Heart left ventricle (tissue), 13 donors: ENCODE results near the gene THADA.

Source experiments
- CTCF ChIP-seq, 12 donors: fragments of 200-600 bp; sonication (generic) in 4 of 12; IDR thresholded peaks; one replicate each; pipeline versions ENCODE4 v1.5.0 to v1.8.0; 2018 to 2022; ENCODE audit warnings: antibody characterized with exemption in 12 of 12, mild to moderate bottlenecking in 5 of 12
- POLR2A ChIP-seq, 2 donors: fragments of 450-650 bp; IDR thresholded peaks; one replicate each; pipeline ENCODE4 v1.6.1; 2017; ENCODE audit warnings: antibody characterized with exemption in 2 of 2, mild to moderate bottlenecking in 2 of 2, moderate library complexity in 2 of 2
- donor health status: ischemic (EF 13 %, LVEDD 7.1; RV severe dilation, severe dysfunction).
- donor health status: DM: no; HTN: yes; CAD: no.
- donor health status: DM: no; HTN: no; CAD: no.
- donor health status: ischemic (EF 25% LVEDD 6.9; RV normal size, moderate dysfunction).
- donor health status: ischemic (EF 25% LVEDD 5.7; RV mildly dilated, moderate dysfunction).
- donor health status: ischemic (EF 35%, LVEDD 5.7; RV mildly dilated, moderate dysfunction).
- donor health status: nonischemic (EF 11% LVEDD 7.7; RV severe dilation, severe dysfunction).
- donor health status: DM: yes; HTN: yes; CAD: no.
- donor health status: PGD.
- donor health status: ischemic (EF 29% LVEDD 5.4; RV normal size, mild dysfunction).
- donor health status: nonischemic (EF 23%, LVEDD 6.1; RV moderate dilation, normal function).

DNA sequence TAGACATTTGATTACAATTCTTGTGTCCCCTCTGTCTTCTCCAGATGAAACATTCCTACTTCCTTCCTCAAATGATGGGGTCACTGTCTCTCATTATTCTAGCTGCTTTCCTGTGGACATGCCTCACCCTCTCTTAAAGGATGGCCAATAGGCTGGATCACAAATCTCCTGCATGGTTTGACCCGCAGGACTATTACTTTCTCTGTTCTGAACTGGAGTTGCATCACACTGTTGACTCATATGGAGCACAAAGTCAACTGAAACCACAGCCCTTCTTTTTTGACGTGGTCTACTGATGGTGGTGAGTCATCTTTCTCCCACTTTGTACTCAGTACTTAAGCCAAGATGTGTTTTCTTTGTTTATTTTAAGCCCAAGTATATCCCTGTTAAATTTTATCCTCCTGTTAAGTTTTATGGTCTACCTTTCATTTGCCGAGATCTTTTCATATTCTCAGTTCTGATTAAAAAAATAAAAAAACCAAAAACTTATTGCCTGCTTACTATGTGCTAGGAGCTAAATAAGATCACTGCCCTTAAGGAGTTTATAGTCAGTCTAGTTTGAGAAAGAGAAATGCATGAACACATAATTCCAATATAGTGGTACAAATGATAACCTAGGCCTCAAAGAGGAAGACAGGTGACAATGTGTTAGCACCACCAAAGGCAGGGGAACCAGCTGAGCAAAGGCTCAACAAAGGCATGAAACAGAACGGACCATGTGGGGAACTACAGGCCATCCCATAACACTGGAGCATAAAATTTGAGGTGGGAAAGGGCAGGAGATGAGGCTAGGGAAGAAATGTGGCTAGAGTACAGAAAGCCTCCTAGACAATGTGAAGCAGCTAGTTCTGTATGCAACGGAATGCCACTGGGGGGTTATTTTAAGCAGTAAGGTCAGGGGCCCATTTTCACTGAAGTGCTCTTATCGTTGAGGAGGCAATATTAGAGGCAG lies 301.8 kb downstream of the THADA start:
- TF ChIP-seq CTCF (IDR thresholded peaks at IDR 0.05) (no peak), POLR2A (IDR thresholded peaks at IDR 0.05) (no peak)
